ENCODE results near the gene PRSS33. TPM values are rescaled to one million over a fixed set of nuclear protein-coding genes. Genes with fewer than 3 reads are reported as not detected.
A peak's percentile ranks its signal among the peaks of the same experiment; 100 is the strongest.

PRSS33 gene
- total and polyA plus RNA-seq, 2 donors = 0.05 to 0.37 TPM

GRCh38 chr16:2779978-2780898 lies 7.1 kb downstream of the PRSS33 start:
- peaks cover 22 to 29% of the 10 kb centered on the region in 2 donors for H3K4me1 ChIP-seq (ENCODE audit: control insufficient read depth in 2 of 2, insufficient read depth in 2 of 2, low read length in 2 of 2)
- WGBS = 94% methylated on average over 17 of the region's 17 CpGs
- H3K4me3 ChIP-seq (ENCODE audit: low read length in 2 of 2) = no peak overlapping the region
- DNase-seq (ENCODE audit: low read depth in 6 of 9, low spot score in 9 of 9) = no peak
- H3K36me3 ChIP-seq (ENCODE audit: control insufficient read depth in 2 of 2, insufficient read depth in 2 of 2, low read length in 1 of 2) = peaks cover 2 to 3% of the 10 kb centered on the region in 2 donors
- peaks cover 13 to 23% of the 10 kb centered on the region in 2 donors for H3K27me3 ChIP-seq (ENCODE audit: control insufficient read depth in 2 of 2, insufficient read depth in 1 of 2, low read length in 1 of 2)
- no peak overlapping the region for H3K27ac ChIP-seq (ENCODE audit: low read depth in 1 of 2, low read length in 1 of 2)
- H3K9me3 ChIP-seq (ENCODE audit: control insufficient read depth in 2 of 2, insufficient read depth in 1 of 2, low read length in 1 of 2) = peaks cover 0 to 13% of the 10 kb centered on the region in 2 donors

GRCh38 chr16:2779151-2779920 lies 8.0 kb downstream of the PRSS33 start:
- no peak for DNase-seq (ENCODE audit: low read depth in 6 of 9, low spot score in 9 of 9)
- Histone ChIP-seq H3K36me3 (ENCODE audit: control insufficient read depth in 2 of 2, insufficient read depth in 2 of 2, low read length in 1 of 2) (peaks cover 11 to 12% of the 10 kb centered on the region in 2 donors), H3K27ac (ENCODE audit: low read depth in 1 of 2, low read length in 1 of 2) (no peak overlapping the region), H3K4me3 (ENCODE audit: low read length in 2 of 2) (no peak overlapping the region), H3K9me3 (ENCODE audit: control insufficient read depth in 2 of 2, insufficient read depth in 1 of 2, low read length in 1 of 2) (peaks cover 0 to 13% of the 10 kb centered on the region in 2 donors), H3K27me3 (ENCODE audit: control insufficient read depth in 2 of 2, insufficient read depth in 1 of 2, low read length in 1 of 2) (peaks cover 6 to 14% of the 10 kb centered on the region in 2 donors), H3K4me1 (ENCODE audit: control insufficient read depth in 2 of 2, insufficient read depth in 2 of 2, low read length in 2 of 2) (peaks cover 19 to 25% of the 10 kb centered on the region in 2 donors)
- WGBS = 95% methylated on average over 23 of the region's 23 CpGs

DNA sequence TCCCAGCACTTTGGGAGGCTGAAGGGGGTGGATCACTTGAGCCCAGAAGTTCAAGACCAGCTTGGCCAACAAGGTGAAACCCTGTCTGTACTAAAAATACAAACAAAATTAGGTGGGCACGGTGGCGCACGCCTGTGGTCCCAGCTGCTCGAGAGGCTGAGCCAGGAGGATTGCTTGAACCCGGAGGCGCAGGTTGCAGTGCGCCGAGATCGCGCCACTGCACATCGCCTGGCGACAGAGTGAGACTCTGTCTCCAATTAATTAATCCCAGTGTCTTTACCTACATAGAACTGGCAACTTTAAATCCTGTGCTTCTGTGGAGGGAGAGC lies 8.8 kb downstream of the PRSS33 start:
- peaks cover 4 to 7% of the 10 kb centered on the region in 2 donors for H3K27me3 ChIP-seq (ENCODE audit: control insufficient read depth in 2 of 2, insufficient read depth in 1 of 2, low read length in 1 of 2)
- 97% methylated on average over 12 of the region's 12 CpGs for WGBS
- H3K9me3 ChIP-seq (ENCODE audit: control insufficient read depth in 2 of 2, insufficient read depth in 1 of 2, low read length in 1 of 2) = peaks cover 0 to 13% of the 10 kb centered on the region in 2 donors
- no peak for DNase-seq (ENCODE audit: low read depth in 6 of 9, low spot score in 9 of 9)
- peaks cover 19 to 25% of the 10 kb centered on the region in 2 donors for H3K4me1 ChIP-seq (ENCODE audit: control insufficient read depth in 2 of 2, insufficient read depth in 2 of 2, low read length in 2 of 2)
- peak overlapping the region; percentile 60 to 98 for H3K4me3 ChIP-seq (ENCODE audit: low read length in 2 of 2)
- H3K36me3 ChIP-seq (ENCODE audit: control insufficient read depth in 2 of 2, insufficient read depth in 2 of 2, low read length in 1 of 2) = peaks cover 12 to 17% of the 10 kb centered on the region in 2 donors
- peak overlapping the region; percentile 95 to 99 for H3K27ac ChIP-seq (ENCODE audit: low read depth in 1 of 2, low read length in 1 of 2)

DNA sequence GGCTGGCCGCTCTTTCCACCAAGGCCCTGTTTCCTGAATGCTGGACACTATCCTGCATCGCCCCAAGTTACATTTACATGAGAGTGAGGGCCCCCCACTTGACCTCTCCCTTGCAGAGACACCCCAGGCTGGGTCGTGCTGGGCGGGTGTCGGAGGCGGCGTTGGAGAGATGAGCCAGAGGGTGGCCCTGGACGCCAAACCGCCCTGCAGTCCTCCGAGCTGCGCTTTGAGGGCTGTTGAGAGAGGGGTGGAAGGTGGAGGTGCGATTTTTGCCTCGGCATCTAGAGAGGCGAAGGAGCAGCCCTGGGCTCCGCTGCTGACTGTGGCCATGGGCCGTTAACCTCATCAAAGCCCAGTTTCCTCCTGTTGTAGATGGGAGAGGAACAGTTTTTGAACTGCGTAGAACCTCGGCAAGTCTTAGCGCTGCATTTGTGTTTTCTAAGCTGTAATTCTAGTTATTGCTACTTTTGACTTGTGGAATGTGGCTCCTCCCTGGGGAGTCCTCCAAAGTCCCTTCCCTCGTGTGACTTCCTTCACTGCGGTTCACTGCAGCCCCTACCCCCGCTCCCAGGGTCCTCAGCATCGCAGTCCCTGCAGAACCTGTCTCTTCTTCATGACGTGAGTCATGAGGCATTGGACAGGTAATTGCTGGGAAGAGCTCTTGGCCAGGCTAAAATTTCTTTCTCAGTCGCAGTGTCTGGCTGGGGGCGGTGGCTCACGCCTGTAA lies 9.3 kb downstream of the PRSS33 start:
- peaks cover 0 to 13% of the 10 kb centered on the region in 2 donors for H3K9me3 ChIP-seq (ENCODE audit: control insufficient read depth in 2 of 2, insufficient read depth in 1 of 2, low read length in 1 of 2)
- peak overlapping the region; percentile 60 to 98 for H3K4me3 ChIP-seq (ENCODE audit: low read length in 2 of 2)
- DNase-seq (ENCODE audit: low read depth in 6 of 9, low spot score in 9 of 9) = peak in 5 of 9 donors; percentile 15 to 69 (median 41)
- WGBS = 10% methylated on average over 27 of the region's 27 CpGs
- H3K36me3 ChIP-seq (ENCODE audit: control insufficient read depth in 2 of 2, insufficient read depth in 2 of 2, low read length in 1 of 2) = peaks cover 15 to 22% of the 10 kb centered on the region in 2 donors
- peaks cover 0 to 2% of the 10 kb centered on the region in 2 donors for H3K27me3 ChIP-seq (ENCODE audit: control insufficient read depth in 2 of 2, insufficient read depth in 1 of 2, low read length in 1 of 2)
- peak overlapping the region; percentile 95 to 99 for H3K27ac ChIP-seq (ENCODE audit: low read depth in 1 of 2, low read length in 1 of 2)
- H3K4me1 ChIP-seq (ENCODE audit: control insufficient read depth in 2 of 2, insufficient read depth in 2 of 2, low read length in 2 of 2) = peaks cover 19 to 25% of the 10 kb centered on the region in 2 donors

DNA sequence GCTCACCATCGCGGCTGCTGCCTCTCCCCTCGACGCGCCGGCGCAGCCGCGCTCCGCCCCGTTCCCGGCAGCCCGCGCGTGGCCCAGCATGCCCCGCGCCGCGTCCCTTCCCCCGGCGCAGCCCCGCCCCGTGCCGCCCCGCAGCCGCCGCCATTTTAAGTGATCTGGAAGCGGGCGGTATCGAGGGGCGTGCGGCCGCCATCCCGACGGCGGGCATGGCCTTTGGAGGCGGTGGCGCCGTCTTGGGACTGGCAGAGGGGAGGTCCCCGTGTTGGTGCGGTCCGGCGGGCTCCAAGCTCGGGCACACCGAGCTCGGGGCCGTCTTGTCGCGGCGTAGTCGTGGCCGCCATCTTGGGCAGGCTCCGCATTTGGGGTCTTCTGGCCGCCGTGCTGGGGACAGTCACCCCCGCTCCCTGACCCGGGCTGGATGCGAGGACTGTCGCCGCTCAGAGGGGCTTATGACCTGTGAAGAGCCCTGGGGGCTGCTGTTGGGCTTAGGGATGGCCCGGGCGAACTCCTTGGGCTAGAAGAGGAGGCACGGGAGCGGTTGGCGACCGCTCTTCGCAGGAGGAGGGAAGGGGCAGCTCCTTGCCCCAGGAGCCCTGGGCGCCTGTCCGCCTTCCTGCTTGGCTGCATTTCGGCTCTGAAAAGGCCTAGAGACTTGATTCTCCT lies 10.0 kb downstream of the PRSS33 start, which contains the start of gene ELOB:
Gene ELOB, minus strand, starts transcription at position 50 of the 672 bp plus-strand sequence. Its CDS starts 41 bp downstream, at position 9.
- peaks cover 19 to 25% of the 10 kb centered on the region in 2 donors for H3K4me1 ChIP-seq (ENCODE audit: control insufficient read depth in 2 of 2, insufficient read depth in 2 of 2, low read length in 2 of 2)

GRCh38 chr16:2776500-2777139 lies 10.7 kb downstream of the PRSS33 start:
- DNase-seq (ENCODE audit: low read depth in 6 of 9, low spot score in 9 of 9) = peak in 2 of 9 donors; percentile 18 to 33

More for the DNA sequence above, 10.0 kb downstream of the PRSS33 start, which contains the start of gene ELOB:
- peak within 1 kb of the TSS; percentile 95 to 99 for H3K27ac ChIP-seq (ENCODE audit: low read depth in 1 of 2, low read length in 1 of 2)
- peak; percentile 54 to 95 (median 83) for DNase-seq (ENCODE audit: low read depth in 6 of 9, low spot score in 9 of 9)
- peak within 1 kb of the TSS; percentile 60 to 98 for H3K4me3 ChIP-seq (ENCODE audit: low read length in 2 of 2)
- WGBS = under 1% methylated on average over 70 of the region's 70 CpGs
- peaks cover 0 to 13% of the 10 kb centered on the region in 2 donors for H3K9me3 ChIP-seq (ENCODE audit: control insufficient read depth in 2 of 2, insufficient read depth in 1 of 2, low read length in 1 of 2)
- peaks cover 20 to 28% of the 10 kb centered on the region in 2 donors for H3K36me3 ChIP-seq (ENCODE audit: control insufficient read depth in 2 of 2, insufficient read depth in 2 of 2, low read length in 1 of 2)
- no peaks in the 10 kb centered on the region for H3K27me3 ChIP-seq (ENCODE audit: control insufficient read depth in 2 of 2, insufficient read depth in 1 of 2, low read length in 1 of 2)

DNA sequence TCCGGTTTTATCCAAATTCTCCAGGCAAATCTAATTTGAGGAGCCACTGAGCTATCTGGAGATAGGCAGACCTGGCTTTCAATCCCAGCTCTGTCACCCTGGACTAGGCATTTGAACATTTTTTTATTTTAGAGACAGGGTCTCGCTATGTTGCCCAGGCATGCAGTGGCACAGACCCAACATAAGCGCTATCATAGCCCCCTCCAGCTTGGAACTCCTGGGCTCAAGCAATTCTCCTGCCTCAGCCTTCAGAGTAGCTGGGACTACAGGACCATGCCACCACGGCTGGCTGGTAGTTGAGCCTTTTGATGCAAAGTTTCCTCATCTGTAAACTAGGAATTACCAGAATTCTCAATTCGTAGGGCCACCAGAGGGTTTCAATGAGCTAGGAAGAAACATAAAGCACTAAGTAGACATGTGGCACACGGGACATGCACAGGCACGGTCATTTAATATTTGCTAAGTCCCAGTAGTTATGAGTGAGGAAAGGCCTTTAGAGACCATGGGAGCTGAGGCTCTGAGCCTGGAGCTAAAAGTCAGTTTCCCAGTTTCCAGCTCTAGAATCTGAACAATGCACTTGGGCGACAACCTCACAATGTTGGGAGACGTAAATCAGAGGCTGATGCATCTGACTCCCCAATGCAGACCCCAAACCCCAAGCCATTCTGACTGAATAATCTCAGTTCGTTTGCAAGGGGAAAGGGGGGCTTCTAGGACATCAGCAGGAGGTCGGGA lies 11.4 kb downstream of the PRSS33 start:
- H3K27ac ChIP-seq (ENCODE audit: low read depth in 1 of 2, low read length in 1 of 2) = no peak overlapping the region
- peaks cover 32 to 42% of the 10 kb centered on the region in 2 donors for H3K36me3 ChIP-seq (ENCODE audit: control insufficient read depth in 2 of 2, insufficient read depth in 2 of 2, low read length in 1 of 2)
- peaks cover 0 to 13% of the 10 kb centered on the region in 2 donors for H3K9me3 ChIP-seq (ENCODE audit: control insufficient read depth in 2 of 2, insufficient read depth in 1 of 2, low read length in 1 of 2)
- WGBS = 73% methylated on average over 11 of the region's 11 CpGs
- no peaks in the 10 kb centered on the region for H3K27me3 ChIP-seq (ENCODE audit: control insufficient read depth in 2 of 2, insufficient read depth in 1 of 2, low read length in 1 of 2)
- H3K4me3 ChIP-seq (ENCODE audit: low read length in 2 of 2) = peak overlapping the region; percentile 60 to 79
- no peak for DNase-seq (ENCODE audit: low read depth in 6 of 9, low spot score in 9 of 9)
- H3K4me1 ChIP-seq (ENCODE audit: control insufficient read depth in 2 of 2, insufficient read depth in 2 of 2, low read length in 2 of 2) = peaks cover 19 to 25% of the 10 kb centered on the region in 2 donors

More at GRCh38 chr16:2776500-2777139, 10.7 kb downstream of the PRSS33 start:
- Histone ChIP-seq H3K4me3 (ENCODE audit: low read length in 2 of 2) (peak overlapping the region; percentile 60 to 79), H3K36me3 (ENCODE audit: control insufficient read depth in 2 of 2, insufficient read depth in 2 of 2, low read length in 1 of 2) (peaks cover 25 to 35% of the 10 kb centered on the region in 2 donors), H3K4me1 (ENCODE audit: control insufficient read depth in 2 of 2, insufficient read depth in 2 of 2, low read length in 2 of 2) (peaks cover 19 to 25% of the 10 kb centered on the region in 2 donors), H3K27ac (ENCODE audit: low read depth in 1 of 2, low read length in 1 of 2) (peak overlapping the region; percentile 30 to 53), H3K9me3 (ENCODE audit: control insufficient read depth in 2 of 2, insufficient read depth in 1 of 2, low read length in 1 of 2) (peaks cover 0 to 13% of the 10 kb centered on the region in 2 donors), H3K27me3 (ENCODE audit: control insufficient read depth in 2 of 2, insufficient read depth in 1 of 2, low read length in 1 of 2) (no peaks in the 10 kb centered on the region)
- under 1% methylated on average over 72 of the region's 72 CpGs for WGBS

Measured in thymus (tissue), 11 donors.